Measurements from ENCODE around the gene TOMM5.

- TF ChIP-seq CTCF (IDR thresholded peaks at IDR 0.05) = no peak
- TF ChIP-seq POLR2A (IDR thresholded peaks at IDR 0.05) = no peak
- TF ChIP-seq POLR2AphosphoS5 (IDR thresholded peaks at IDR 0.05) = no peak
Measured at GRCh38 chr9:37604296-37604695, 11.9 kb upstream of the TOMM5 start.

Data from suprapubic skin (tissue), 4 donors.